Measurements from ENCODE around the gene PRKG1. TPM values are rescaled to one million over a fixed set of nuclear protein-coding genes. Genes with fewer than 3 reads are reported as not detected.

The PRKG1 gene
- total and polyA plus RNA-seq, 2 experiments from 2014 or later = 10.7 to 21.8 TPM

- Histone ChIP-seq H3K36me3 (ENCODE audit: low read depth) (no peaks in the 10 kb centered on the region), H3K4me2 (ENCODE audit: unreplicated experiment) (no peak overlapping the region), H3K27ac (no peak overlapping the region), H4K20me1 (ENCODE audit: insufficient read depth) (no peaks in the 10 kb centered on the region), H3K4me1 (ENCODE audit: insufficient read depth) (no peaks in the 10 kb centered on the region), H3K4me3 (no peak overlapping the region), H3K9ac (no peak overlapping the region), H3K9me2 (ENCODE audit: insufficient read depth) (no peaks in the 10 kb centered on the region), H3K9me3 (ENCODE audit: low read depth) (no peaks in the 10 kb centered on the region), H3K79me2 (ENCODE audit: insufficient read depth) (no peaks in the 10 kb centered on the region), H3F3A (ENCODE audit: insufficient read depth) (no peaks in the 10 kb centered on the region), H3K27me3 (replicated peaks; ENCODE audit: insufficient read depth) (no peaks in the 10 kb centered on the region), H2AFZ (no peak overlapping the region)
- no peak for DNase-seq
- no peak for TF ChIP-seq EZH2phosphoT487 (IDR thresholded peaks at IDR 0.05; ENCODE audit: insufficient read depth, low read depth)
- TF ChIP-seq EZH2 (IDR thresholded peaks at IDR 0.05; ENCODE audit: insufficient read depth, poor library complexity, severe bottlenecking) = no peak
- in situ Hi-C loops (cut with MboI) = no loop called here
Observed at GRCh38 chr10:52019656-52020055, 945.4 kb downstream of the PRKG1 start.

GRCh38 chr10:52020173-52020572 lies 945.9 kb downstream of the PRKG1 start:
- WGBS, 2 experiments (ENCODE audit: low coverage in 1 of 2, low lambda C conversion rate in 2 of 2, missing lambda C conversion rate in 2 of 2) = 80 to 95% methylated on average over 2 of the region's 2 CpGs
- H4K20me1 ChIP-seq (ENCODE audit: insufficient read depth) = no peaks in the 10 kb centered on the region
- H3K9ac ChIP-seq = no peak overlapping the region
- no peaks in the 10 kb centered on the region for H3F3A ChIP-seq (ENCODE audit: insufficient read depth)
- no peak overlapping the region for H3K4me3 ChIP-seq
- no peak overlapping the region for H3K27ac ChIP-seq
- no peak overlapping the region for H2AFZ ChIP-seq
- no peak for DNase-seq
- no peaks in the 10 kb centered on the region for H3K36me3 ChIP-seq (ENCODE audit: low read depth)
- in situ Hi-C loops (cut with MboI) = no loop called here
- H3K27me3 ChIP-seq (replicated peaks; ENCODE audit: insufficient read depth) = no peaks in the 10 kb centered on the region
- H3K79me2 ChIP-seq (ENCODE audit: insufficient read depth) = no peaks in the 10 kb centered on the region
- no peak overlapping the region for H3K4me2 ChIP-seq (ENCODE audit: unreplicated experiment)
- no peaks in the 10 kb centered on the region for H3K9me3 ChIP-seq (ENCODE audit: low read depth)
- H3K4me1 ChIP-seq (ENCODE audit: insufficient read depth) = no peaks in the 10 kb centered on the region
- H3K9me2 ChIP-seq (ENCODE audit: insufficient read depth) = no peaks in the 10 kb centered on the region
- TF ChIP-seq EZH2 (IDR thresholded peaks at IDR 0.05; ENCODE audit: insufficient read depth, poor library complexity, severe bottlenecking) (no peak), EZH2phosphoT487 (IDR thresholded peaks at IDR 0.05; ENCODE audit: insufficient read depth, low read depth) (no peak)

- in situ Hi-C loops (cut with MboI) = no loop called here
- no peaks in the 10 kb centered on the region for H3K9me3 ChIP-seq (ENCODE audit: low read depth)
- DNase-seq = no peak
- H3K9me2 ChIP-seq (ENCODE audit: insufficient read depth) = no peaks in the 10 kb centered on the region
- H3K27me3 ChIP-seq (replicated peaks; ENCODE audit: insufficient read depth) = no peaks in the 10 kb centered on the region
- no peaks in the 10 kb centered on the region for H3K4me1 ChIP-seq (ENCODE audit: insufficient read depth)
- no peaks in the 10 kb centered on the region for H3K36me3 ChIP-seq (ENCODE audit: low read depth)
- no peak overlapping the region for H3K9ac ChIP-seq
- no peaks in the 10 kb centered on the region for H4K20me1 ChIP-seq (ENCODE audit: insufficient read depth)
- no peak for TF ChIP-seq EZH2phosphoT487 (IDR thresholded peaks at IDR 0.05; ENCODE audit: insufficient read depth, low read depth)
- no peak for TF ChIP-seq EZH2 (IDR thresholded peaks at IDR 0.05; ENCODE audit: insufficient read depth, poor library complexity, severe bottlenecking)
- 62 to 76% methylated on average over 2 of the region's 2 CpGs for WGBS, 2 experiments (ENCODE audit: low coverage in 1 of 2, low lambda C conversion rate in 2 of 2, missing lambda C conversion rate in 2 of 2)
- H3K4me3 ChIP-seq = no peak overlapping the region
- H2AFZ ChIP-seq = no peak overlapping the region
- no peak overlapping the region for H3K27ac ChIP-seq
- no peak overlapping the region for H3K4me2 ChIP-seq (ENCODE audit: unreplicated experiment)
- no peaks in the 10 kb centered on the region for H3F3A ChIP-seq (ENCODE audit: insufficient read depth)
- no peaks in the 10 kb centered on the region for H3K79me2 ChIP-seq (ENCODE audit: insufficient read depth)
Observed at GRCh38 chr10:52020702-52021101, 946.4 kb downstream of the PRKG1 start.

GRCh38 chr10:52027055-52027705 lies 952.9 kb downstream of the PRKG1 start:
- no peaks in the 10 kb centered on the region; the same call in 1 of the 2 replicates for H3F3A ChIP-seq (ENCODE audit: insufficient read depth)
- no peak overlapping the region for H3K9ac ChIP-seq
- no peak for TF ChIP-seq EZH2phosphoT487 (IDR thresholded peaks at IDR 0.05; ENCODE audit: insufficient read depth, low read depth)
- TF ChIP-seq EZH2 (IDR thresholded peaks at IDR 0.05; ENCODE audit: insufficient read depth, poor library complexity, severe bottlenecking) = no peak
- in situ Hi-C loops (cut with MboI) = no loop called here
- no peak overlapping the region for H3K27ac ChIP-seq
- H3K4me2 ChIP-seq (ENCODE audit: unreplicated experiment) = no peak overlapping the region
- H3K79me2 ChIP-seq (ENCODE audit: insufficient read depth) = no peaks in the 10 kb centered on the region
- peaks cover 20% of the 10 kb centered on the region for H3K4me1 ChIP-seq (ENCODE audit: insufficient read depth)
- DNase-seq = no peak
- H3K9me3 ChIP-seq (ENCODE audit: low read depth) = no peaks in the 10 kb centered on the region
- H3K27me3 ChIP-seq (replicated peaks; ENCODE audit: insufficient read depth) = no peaks in the 10 kb centered on the region
- no peaks in the 10 kb centered on the region for H4K20me1 ChIP-seq (ENCODE audit: insufficient read depth)
- 70 to 73% methylated on average over 4 of the region's 4 CpGs for WGBS, 2 experiments (ENCODE audit: low coverage in 1 of 2, low lambda C conversion rate in 2 of 2, missing lambda C conversion rate in 2 of 2)
- H3K36me3 ChIP-seq (ENCODE audit: low read depth) = no peaks in the 10 kb centered on the region
- H2AFZ ChIP-seq = no peak overlapping the region
- no peaks in the 10 kb centered on the region for H3K9me2 ChIP-seq (ENCODE audit: insufficient read depth)
- no peak overlapping the region for H3K4me3 ChIP-seq

- Histone ChIP-seq H3K9me3 (ENCODE audit: low read depth) (no peaks in the 10 kb centered on the region), H3F3A (ENCODE audit: insufficient read depth) (no peaks in the 10 kb centered on the region; the same call in 1 of the 2 replicates), H3K27ac (no peak overlapping the region), H3K9ac (no peak overlapping the region), H3K4me1 (ENCODE audit: insufficient read depth) (peaks cover 20% of the 10 kb centered on the region), H3K9me2 (ENCODE audit: insufficient read depth) (no peaks in the 10 kb centered on the region), H3K4me3 (no peak overlapping the region), H3K79me2 (ENCODE audit: insufficient read depth) (no peaks in the 10 kb centered on the region), H2AFZ (no peak overlapping the region), H3K4me2 (ENCODE audit: unreplicated experiment) (no peak overlapping the region), H3K36me3 (ENCODE audit: low read depth) (no peaks in the 10 kb centered on the region), H3K27me3 (replicated peaks; ENCODE audit: insufficient read depth) (no peaks in the 10 kb centered on the region), H4K20me1 (ENCODE audit: insufficient read depth) (no peaks in the 10 kb centered on the region)
- TF ChIP-seq EZH2phosphoT487 (IDR thresholded peaks at IDR 0.05; ENCODE audit: insufficient read depth, low read depth) = no peak
- TF ChIP-seq EZH2 (IDR thresholded peaks at IDR 0.05; ENCODE audit: insufficient read depth, poor library complexity, severe bottlenecking) = no peak
- in situ Hi-C loops (cut with MboI) = no loop called here
- WGBS, 2 experiments (ENCODE audit: low coverage in 1 of 2, low lambda C conversion rate in 2 of 2, missing lambda C conversion rate in 2 of 2) = 82 to 86% methylated on average over 2 of the region's 2 CpGs
- no peak for DNase-seq
Observed at GRCh38 chr10:52028523-52028858, 954.2 kb downstream of the PRKG1 start.

Data from GM23248 (cell line).